Measurements from ENCODE around the gene UBE3C.

Gene UBE3C

GRCh38 chr7:157295338-157295737 is 156.6 kb downstream of the UBE3C start:
- DNase-seq (ENCODE audit: low read depth in 2 of 2), result no peak
- no peak overlapping the region for H3K4me3 ChIP-seq (replicated peaks in 1 of 2; ENCODE audit: low read depth in 2 of 2, low read length in 2 of 2)
- TF ChIP-seq CTCF (IDR thresholded peaks at IDR 0.05; ENCODE audit: low read depth, low read length), result no peak

GRCh38 chr7:157297185-157297584 is 158.5 kb downstream of the UBE3C start:
- DNase-seq (ENCODE audit: low read depth in 2 of 2), result no peak
- TF ChIP-seq CTCF (IDR thresholded peaks at IDR 0.05; ENCODE audit: low read depth, low read length), result no peak
- no peak overlapping the region for H3K4me3 ChIP-seq (replicated peaks in 1 of 2; ENCODE audit: low read depth in 2 of 2, low read length in 2 of 2)

GRCh38 chr7:157299317-157299612 is 160.5 kb downstream of the UBE3C start:
- H3K4me3 ChIP-seq (replicated peaks in 1 of 2; ENCODE audit: low read depth in 2 of 2, low read length in 2 of 2), result no peak overlapping the region
- DNase-seq (ENCODE audit: low read depth in 2 of 2), result no peak
- TF ChIP-seq CTCF (IDR thresholded peaks at IDR 0.05; ENCODE audit: low read depth, low read length), result no peak

- no peak overlapping the region for H3K4me3 ChIP-seq (replicated peaks in 1 of 2; ENCODE audit: low read depth in 2 of 2, low read length in 2 of 2)
- DNase-seq (ENCODE audit: low read depth in 2 of 2), result peak in 1 of 2 donors; percentile 62
- TF ChIP-seq CTCF (IDR thresholded peaks at IDR 0.05; ENCODE audit: low read depth, low read length), result no peak
Observed at GRCh38 chr7:157299613-157300368, 161.1 kb downstream of the UBE3C start.

- TF ChIP-seq CTCF (IDR thresholded peaks at IDR 0.05; ENCODE audit: low read depth, low read length), result no peak
- peak in 1 of 2 donors; percentile 71 for DNase-seq (ENCODE audit: low read depth in 2 of 2)
- H3K4me3 ChIP-seq (replicated peaks in 1 of 2; ENCODE audit: low read depth in 2 of 2, low read length in 2 of 2), result no peak overlapping the region
Observed at GRCh38 chr7:157300369-157300825, 161.7 kb downstream of the UBE3C start.

GRCh38 chr7:157301610-157302120 is 162.9 kb downstream of the UBE3C start:
- TF ChIP-seq CTCF (IDR thresholded peaks at IDR 0.05; ENCODE audit: low read depth, low read length), result no peak
- no peak overlapping the region for H3K4me3 ChIP-seq (replicated peaks in 1 of 2; ENCODE audit: low read depth in 2 of 2, low read length in 2 of 2)
- DNase-seq (ENCODE audit: low read depth in 2 of 2), result no peak

All from cardiac fibroblast (primary cell).